ENCODE measurements around the gene CD160.

Gene CD160

DNA sequence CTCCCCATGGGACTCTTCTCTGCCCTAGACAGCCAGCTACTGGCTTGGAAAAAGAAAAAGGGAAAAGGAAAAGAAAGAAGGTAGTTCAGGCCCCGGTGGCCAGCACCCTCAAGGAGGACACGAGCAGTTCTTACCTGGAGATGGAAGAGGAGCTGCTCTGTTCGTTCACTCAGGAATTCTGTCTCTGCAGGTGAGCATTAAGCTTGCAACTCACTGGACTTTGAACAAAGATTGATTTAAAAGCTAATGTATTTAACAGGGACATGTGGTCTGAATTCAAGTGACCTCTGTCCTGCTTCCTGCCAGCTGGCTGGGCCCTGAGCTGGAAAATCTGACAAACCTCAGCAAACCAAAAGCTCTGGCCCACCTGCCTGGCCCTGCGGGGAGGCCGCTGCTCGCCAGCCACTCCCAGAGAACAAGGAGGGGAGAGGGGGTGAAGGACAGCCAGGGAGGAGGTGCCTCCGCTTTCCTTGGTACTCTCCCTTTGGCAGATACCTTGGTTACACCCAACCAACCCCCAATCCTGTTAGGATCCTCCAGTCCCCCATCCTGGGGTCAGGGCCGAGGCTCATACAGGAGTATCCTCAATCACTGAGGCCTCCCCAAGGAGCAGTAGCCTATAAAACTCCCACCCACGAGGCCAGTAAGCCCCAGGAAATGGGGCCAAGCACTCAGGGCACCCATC, 12.0 kb upstream of the CD160 start, which contains the start of gene PDZK1:
Gene PDZK1, minus strand, starts transcription at position 186 of the 685 bp plus-strand sequence. CDS start 19,347 bp downstream, outside the sequence.
- Mint-ChIP-seq H3K27ac (no peak within 1 kb of the TSS), H3K27me3 (ENCODE audit: low read depth, poor library complexity) (peaks cover 31% of the 10 kb centered on the region), H3K36me3 (ENCODE audit: low read depth) (no peaks in the 10 kb centered on the region), H3K4me1 (peaks cover 38% of the 10 kb centered on the region), H3K9me3 (no peaks in the 10 kb centered on the region), H3K4me3 (no peak within 1 kb of the TSS)
- no peak for DNase-seq
- TF ChIP-seq, protein P1, sequence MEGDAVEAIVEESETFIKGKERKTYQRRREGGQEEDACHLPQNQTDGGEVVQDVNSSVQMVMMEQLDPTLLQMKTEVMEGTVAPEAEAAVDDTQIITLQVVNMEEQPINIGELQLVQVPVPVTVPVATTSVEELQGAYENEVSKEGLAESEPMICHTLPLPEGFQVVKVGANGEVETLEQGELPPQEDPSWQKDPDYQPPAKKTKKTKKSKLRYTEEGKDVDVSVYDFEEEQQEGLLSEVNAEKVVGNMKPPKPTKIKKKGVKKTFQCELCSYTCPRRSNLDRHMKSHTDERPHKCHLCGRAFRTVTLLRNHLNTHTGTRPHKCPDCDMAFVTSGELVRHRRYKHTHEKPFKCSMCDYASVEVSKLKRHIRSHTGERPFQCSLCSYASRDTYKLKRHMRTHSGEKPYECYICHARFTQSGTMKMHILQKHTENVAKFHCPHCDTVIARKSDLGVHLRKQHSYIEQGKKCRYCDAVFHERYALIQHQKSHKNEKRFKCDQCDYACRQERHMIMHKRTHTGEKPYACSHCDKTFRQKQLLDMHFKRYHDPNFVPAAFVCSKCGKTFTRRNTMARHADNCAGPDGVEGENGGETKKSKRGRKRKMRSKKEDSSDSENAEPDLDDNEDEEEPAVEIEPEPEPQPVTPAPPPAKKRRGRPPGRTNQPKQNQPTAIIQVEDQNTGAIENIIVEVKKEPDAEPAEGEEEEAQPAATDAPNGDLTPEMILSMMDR (IDR thresholded peaks at IDR 0.05), result no peak

- Mint-ChIP-seq H3K4me1 (peaks cover 38% of the 10 kb centered on the region), H3K36me3 (ENCODE audit: low read depth) (no peaks in the 10 kb centered on the region), H3K27ac (no peak overlapping the region), H3K4me3 (no peak overlapping the region), H3K27me3 (ENCODE audit: low read depth, poor library complexity) (peaks cover 27% of the 10 kb centered on the region), H3K9me3 (no peaks in the 10 kb centered on the region)
- TF ChIP-seq, protein P1 (IDR thresholded peaks at IDR 0.05), result no peak
- DNase-seq, result no peak
Measured at GRCh38 chr1:145708063-145708462, 11.2 kb upstream of the CD160 start.

GRCh38 chr1:145710291-145711027, 8.8 kb upstream of the CD160 start:
- no peaks in the 10 kb centered on the region for H3K36me3 Mint-ChIP-seq (ENCODE audit: low read depth)
- no peak overlapping the region for H3K27ac Mint-ChIP-seq
- H3K27me3 Mint-ChIP-seq (ENCODE audit: low read depth, poor library complexity), result peaks cover 20% of the 10 kb centered on the region
- peaks cover 43% of the 10 kb centered on the region for H3K4me1 Mint-ChIP-seq
- H3K9me3 Mint-ChIP-seq, result no peaks in the 10 kb centered on the region
- no peak overlapping the region for H3K4me3 Mint-ChIP-seq
- TF ChIP-seq, protein P1 (IDR thresholded peaks at IDR 0.05), result no peak
- no peak for DNase-seq

GRCh38 chr1:145711213-145711651, 8.1 kb upstream of the CD160 start:
- Mint-ChIP-seq H3K4me3 (no peak overlapping the region), H3K4me1 (peaks cover 47% of the 10 kb centered on the region), H3K27me3 (ENCODE audit: low read depth, poor library complexity) (peaks cover 20% of the 10 kb centered on the region), H3K9me3 (no peaks in the 10 kb centered on the region), H3K36me3 (ENCODE audit: low read depth) (no peaks in the 10 kb centered on the region), H3K27ac (peak overlapping the region; percentile 92)
- peak; percentile 26 for DNase-seq
- TF ChIP-seq, protein P1 (IDR thresholded peaks at IDR 0.05), result no peak

DNA sequence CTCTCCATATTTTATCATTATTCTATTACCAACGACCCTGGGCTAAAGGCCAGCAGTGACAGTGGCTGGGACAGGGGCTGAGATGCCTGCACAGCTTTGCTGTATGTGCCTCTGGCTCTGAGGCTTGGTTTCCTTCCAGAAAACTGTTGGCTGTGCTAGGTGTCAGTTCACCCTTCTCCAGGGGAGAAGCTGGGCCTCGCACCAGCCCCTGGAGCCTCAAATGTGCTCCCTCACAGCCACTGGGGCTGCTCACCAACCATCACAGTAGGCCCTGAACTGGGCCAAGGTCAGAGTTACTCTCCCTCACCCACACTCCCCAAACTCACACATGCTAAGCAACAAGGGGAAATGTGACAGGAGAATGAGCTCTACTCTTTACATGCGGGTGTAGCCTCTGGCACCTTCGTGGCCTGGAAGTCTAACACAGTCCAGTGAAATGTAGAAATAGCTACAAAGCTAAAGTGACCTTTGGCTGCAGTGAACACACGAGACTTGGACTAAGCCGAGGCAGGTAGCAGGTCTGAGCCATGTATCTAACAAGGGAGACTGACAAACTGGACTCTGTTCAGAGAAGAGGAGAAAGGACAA, 4.7 kb upstream of the CD160 start:
- no peak overlapping the region for H3K4me3 Mint-ChIP-seq
- peaks cover 23% of the 10 kb centered on the region for H3K27me3 Mint-ChIP-seq (ENCODE audit: low read depth, poor library complexity)
- peak overlapping the region; percentile 53 for H3K27ac Mint-ChIP-seq
- H3K36me3 Mint-ChIP-seq (ENCODE audit: low read depth), result no peaks in the 10 kb centered on the region
- H3K4me1 Mint-ChIP-seq, result peaks cover 29% of the 10 kb centered on the region
- no peak for DNase-seq
- TF ChIP-seq, protein P1 (IDR thresholded peaks at IDR 0.05), result no peak
- H3K9me3 Mint-ChIP-seq, result no peaks in the 10 kb centered on the region

All from nephron progenitor cell (in vitro differentiated cells).